Uterus (tissue), 2 donors: ENCODE measurements around the gene TP53I11.

Experiments
- CTCF ChIP-seq, 4 experiments: fragments of 200-600 bp in 2 of 4; fragments of 450-650 bp in 2 of 4; sonication (generic) in 2 of 4; IDR thresholded peaks; one replicate each; pipeline ENCODE4 v1.5.1; 2016 to 2019; ENCODE audit warnings: antibody characterized with exemption in 4 of 4, mild to moderate bottlenecking in 2 of 4, moderate library complexity in 1 of 4
- POLR2A ChIP-seq, 2 donors: fragments of 450-650 bp; IDR thresholded peaks; one replicate each; pipeline ENCODE4 v1.6.1; 2016; ENCODE audit warnings: antibody characterized with exemption in 2 of 2, mild to moderate bottlenecking in 1 of 2, moderate library complexity in 1 of 2

GRCh38 chr11:44940835-44941234 is 9.8 kb downstream of the TP53I11 start:
- TF ChIP-seq CTCF (IDR thresholded peaks at IDR 0.05), result no peak
- TF ChIP-seq POLR2A (IDR thresholded peaks at IDR 0.05), result no peak
